GM12878 (cell line): ENCODE data around the gene RUVBL2. TPM values are rescaled to one million over a fixed set of nuclear protein-coding genes. Genes with fewer than 3 reads are reported as not detected.

Experiments
- ATAC-seq: fragments of 200-7000 bp; cut with Tn5 transposase; 3 replicates; pipeline ENCODE4 v1.9.1; 2020; ENCODE audit warnings: mild to moderate bottlenecking, moderate library complexity
- BruUV-seq: library from RNA; stranded (reverse); fragments of 400-500 nt; replicated peaks from 2 replicates; lab custom pipeline; 2021; lab: Mats Ljungman, UMichigan
- CTCF ChIA-PET: fragments of 300-600 bp; sonication (Branson Sonifier 250); formaldehyde crosslinking; extraction: SDS; loops from one replicate; lab custom pipeline; 2021; ENCODE audit warnings: inconsistent platforms; lab: Yijun Ruan, JAX
- POLR2A ChIA-PET: fragments of 350-600 bp; formaldehyde crosslinking; extraction: SDS; loops from one replicate; lab custom pipeline; 2021; ENCODE audit warnings: inconsistent platforms; lab: Charles Lee
- RAD21 ChIA-PET: fragments of 300-600 bp; sonication (Branson Sonifier 250); formaldehyde crosslinking; loops from one replicate; lab custom pipeline; 2023; ENCODE audit warnings: antibody characterized with exemption; ENCODE audit not compliant: unreplicated experiment; lab: Charles Lee
- SMC1A ChIA-PET: fragments of 300-600 bp; sonication (Branson Sonifier 250); formaldehyde crosslinking; loops from one replicate; lab custom pipeline; 2023; ENCODE audit not compliant: unreplicated experiment, uncharacterized antibody; lab: Charles Lee
- DNase-seq: peaks from one replicate; pipeline ENCODE4 v3.0.0-alpha.2; 2011; ENCODE audit warnings: low read depth, low spot score
- FAIRE-seq: peaks from 3 replicates; lab custom pipeline; 2011; peaks lifted over from hg19 to GRCh38; lab: Jason Lieb, UNC
- H2AFZ ChIP-seq: 2 replicates; pipeline ENCODE4 v1.6.0; 2011; ENCODE audit warnings: low read depth, low read length, control low read depth; ENCODE audit not compliant: control insufficient read depth
- H3K27ac ChIP-seq: 2 replicates; pipeline ENCODE4 v1.5.1; 2011; ENCODE audit warnings: control low read depth; ENCODE audit not compliant: control insufficient read depth, insufficient read depth
- H3K27me3 ChIP-seq, 2 experiments: replicated peaks in 1 of 2; 2 replicates each; pipeline versions ENCODE4 v1.6.0 to v1.6.1; 2011; ENCODE audit warnings: low read length in 1 of 2; ENCODE audit not compliant: control insufficient read depth in 2 of 2, insufficient read depth in 2 of 2
- H3K36me3 ChIP-seq, 2 experiments: 2 replicates each; pipeline ENCODE4 v1.5.1; 2011; ENCODE audit warnings: low read length in 1 of 2; ENCODE audit not compliant: control insufficient read depth in 2 of 2, insufficient read depth in 2 of 2
- H3K4me1 ChIP-seq: 2 replicates; pipeline ENCODE4 v1.6.1; 2011; ENCODE audit warnings: mild to moderate bottlenecking, low read length, moderate library complexity, mixed read lengths; ENCODE audit not compliant: control insufficient read depth, insufficient read depth
- H3K4me2 ChIP-seq: 2 replicates; pipeline ENCODE4 v1.6.0; 2011; ENCODE audit warnings: control low read depth; ENCODE audit not compliant: control insufficient read depth, insufficient read depth
- H3K4me3 ChIP-seq: fragments of 200-600 bp; sonication (generic); 2 replicates; pipeline ENCODE4 v1.5.1; 2016
- H3K79me2 ChIP-seq: 2 replicates; pipeline ENCODE4 v1.6.0; 2011; ENCODE audit warnings: low read length; ENCODE audit not compliant: control insufficient read depth, insufficient read depth
- H3K9ac ChIP-seq: 2 replicates; pipeline ENCODE4 v1.8.0; 2011; ENCODE audit warnings: low read length, control low read depth, mixed read lengths; ENCODE audit not compliant: control insufficient read depth, insufficient read depth
- H3K9me3 ChIP-seq: replicated peaks from 3 replicates; pipeline ENCODE4 v1.5.1; 2011; ENCODE audit warnings: mild to moderate bottlenecking, low read length; ENCODE audit not compliant: control insufficient read depth, insufficient read depth
- H4K20me1 ChIP-seq: 2 replicates; pipeline ENCODE4 v1.6.0; 2011; ENCODE audit not compliant: control insufficient read depth, insufficient read depth
- BCL11A ChIP-seq: IDR thresholded peaks from 2 replicates; pipeline ENCODE4 v1.6.1; 2011; ENCODE audit warnings: low read depth, low read length
- EGR1 ChIP-seq, 2 experiments: IDR thresholded peaks; 1 replicate in 1 of 2; 2 replicates in 1 of 2; pipeline ENCODE4 v1.6.1; 2011 to 2012; ENCODE audit warnings: low read depth in 2 of 2, low read length in 2 of 2, borderline replicate concordance in 1 of 2, mild to moderate bottlenecking in 1 of 2, moderate library complexity in 1 of 2
- MTA3 ChIP-seq: IDR thresholded peaks from 2 replicates; pipeline ENCODE4 v1.6.1; 2012; ENCODE audit warnings: low read length, inconsistent platforms, borderline replicate concordance
- PML ChIP-seq: IDR thresholded peaks from 2 replicates; pipeline ENCODE4 v1.6.1; 2012; ENCODE audit warnings: low read length, inconsistent platforms
- RCOR1 ChIP-seq: conservative IDR thresholded peaks from 2 replicates; pipeline ENCODE4 v1.6.1; 2012; ENCODE audit warnings: low read depth, low read length, improper control_type of control experiment
- SIX5 ChIP-seq: IDR thresholded peaks from 2 replicates; pipeline ENCODE4 v1.6.1; 2011; ENCODE audit warnings: mild to moderate bottlenecking, low read depth, low read length, moderate library complexity; ENCODE audit not compliant: severe bottlenecking
- SPI1 ChIP-seq: IDR thresholded peaks from 2 replicates; pipeline ENCODE4 v1.6.1; 2011; ENCODE audit warnings: low read depth, mild to moderate bottlenecking, low read length, moderate library complexity, borderline replicate concordance; ENCODE audit not compliant: insufficient read depth
- YY1 ChIP-seq: IDR thresholded peaks from 2 replicates; pipeline ENCODE4 v1.6.1; 2011; ENCODE audit warnings: low read depth, mild to moderate bottlenecking, low read length
- WGBS: methylation state at CpG from one replicate; pipeline ENCODE4 v1.1.6; 2016; ENCODE audit warnings: low lambda C conversion rate; ENCODE audit not compliant: insufficient replicate concordance, insufficient coverage; ENCODE audit errors: missing lambda C conversion rate; 5-methylcytosine and 5-hydroxymethylcytosine counted together
- in situ Hi-C: fragments of 300-500 bp; cut with MboI; formaldehyde crosslinking; loops from 9 replicates; pipeline ENCODE4 v1.14.3; 2018; ENCODE audit warnings: mixed read lengths
- intact Hi-C: fragments of 100-400 bp; cut with micrococcal nuclease; formaldehyde crosslinking; loops from one replicate; pipeline ENCODE4 v1.14.2; 2022; ENCODE audit not compliant: unreplicated experiment
- polyA plus RNA-seq, 11 experiments: library from polyadenylated mRNA; depleted of rRNA in 4 of 11; unstranded in 6 of 11; stranded (reverse) in 5 of 11; fragments of >200 nt; fragmentation: Nextera tagmentation in 4 of 11; fragmentation: Illumina TruSeq in 1 of 11; extraction: Ambion mirVana in 4 of 11; extraction: Trizol in 1 of 11; gene quantifications; 1 replicate in 1 of 11; 2 replicates in 10 of 11; pipeline versions ENCODE4 v1.2.1 to v1.2.3, GENCODE V29; 2011 to 2016; ENCODE audit warnings: inconsistent platforms in 2 of 11, missing spikeins in 2 of 11, low read depth in 1 of 11
- total RNA-seq, 4 experiments: library from RNA; depleted of rRNA in 3 of 4; stranded (reverse); fragments of >200 nt in 3 of 4; fragmentation: Illumina TruSeq in 1 of 4; extraction: Trizol in 1 of 4; gene quantifications; 2 replicates each; pipeline versions ENCODE4 v1.2.1 to v1.2.3, GENCODE V29; 2013 to 2021
- TF ChIP-seq, protein P1 (sequence below): IDR thresholded peaks from 2 replicates; pipeline ENCODE4 v1.6.1; 2011; ENCODE audit warnings: borderline replicate concordance, low read depth, mild to moderate bottlenecking, moderate library complexity, low read length; ENCODE audit not compliant: insufficient read depth, poor library complexity, severe bottlenecking

Gene RUVBL2
- total and polyA plus RNA-seq, 10 of the 15 experiments (the other 5 are each of a cell fraction or from before 2014, with no cell fraction given): 33.8 to 224 (median 125) TPM

DNA sequence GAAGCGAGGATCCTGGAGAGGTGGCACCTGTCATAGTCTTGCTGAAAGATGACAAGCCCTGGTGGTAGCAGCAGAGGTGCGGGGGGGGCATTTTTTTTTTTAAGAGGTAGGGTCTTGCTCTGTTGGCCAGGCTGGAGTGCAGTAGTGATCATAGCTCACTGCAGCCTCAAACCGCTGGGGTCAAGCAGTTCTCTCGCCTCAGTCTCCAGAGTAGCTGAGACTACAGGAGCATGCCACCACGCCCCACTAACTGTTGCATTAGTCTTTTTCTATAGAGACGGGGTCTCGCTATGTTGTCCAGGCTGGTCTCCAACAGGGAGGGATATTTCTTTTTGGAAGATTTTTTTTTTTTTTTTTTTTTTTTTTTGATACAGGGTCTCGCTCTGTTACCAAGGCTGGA, 35.7 kb upstream of the RUVBL2 start:
- ATAC-seq: no peak
- ChIA-PET CTCF (interaction anchor here (0.6 kb wide), 1 partner anchor 707 kb away, joined by 3 read pairs; no protein-coding TSS in a partner anchor), POLR2A (interaction anchor here (0.6 to 0.7 kb wide), 2 partner anchors 568 to 718 kb away, joined by 4 to 7 read pairs; no protein-coding TSS in a partner anchor), RAD21 (no interaction called here), SMC1A (interaction anchor here (2.1 kb wide), 1 partner anchor 57 kb away, joined by 5 read pairs; the partner anchor contains the start of gene NUCB1)
- no TSS peak for BruUV-seq
- Histone ChIP-seq H3K9me3 (no peaks in the 10 kb centered on the region), H3K9ac (no peak overlapping the region), H3K4me3 (no peak overlapping the region), H3K27me3 (no peaks in the 10 kb centered on the region), H3K27ac (no peak overlapping the region), H3K36me3 (no peaks in the 10 kb centered on the region; a peak in 1 of 4 replicates), H3K4me1 (peaks cover 16% of the 10 kb centered on the region), H2AFZ (no peak overlapping the region), H3K79me2 (peaks cover 23% of the 10 kb centered on the region), H3K4me2 (no peak overlapping the region), H4K20me1 (no peaks in the 10 kb centered on the region)
- intact Hi-C loops: no loop called here
- TF ChIP-seq SIX5 (no peak), BCL11A (no peak), PML (no peak), RCOR1 (no peak)
- WGBS: 97% methylated on average over 8 of the region's 8 CpGs
- DNase-seq: no peak
- no peak for FAIRE-seq
- in situ Hi-C loops: no loop called here

DNA sequence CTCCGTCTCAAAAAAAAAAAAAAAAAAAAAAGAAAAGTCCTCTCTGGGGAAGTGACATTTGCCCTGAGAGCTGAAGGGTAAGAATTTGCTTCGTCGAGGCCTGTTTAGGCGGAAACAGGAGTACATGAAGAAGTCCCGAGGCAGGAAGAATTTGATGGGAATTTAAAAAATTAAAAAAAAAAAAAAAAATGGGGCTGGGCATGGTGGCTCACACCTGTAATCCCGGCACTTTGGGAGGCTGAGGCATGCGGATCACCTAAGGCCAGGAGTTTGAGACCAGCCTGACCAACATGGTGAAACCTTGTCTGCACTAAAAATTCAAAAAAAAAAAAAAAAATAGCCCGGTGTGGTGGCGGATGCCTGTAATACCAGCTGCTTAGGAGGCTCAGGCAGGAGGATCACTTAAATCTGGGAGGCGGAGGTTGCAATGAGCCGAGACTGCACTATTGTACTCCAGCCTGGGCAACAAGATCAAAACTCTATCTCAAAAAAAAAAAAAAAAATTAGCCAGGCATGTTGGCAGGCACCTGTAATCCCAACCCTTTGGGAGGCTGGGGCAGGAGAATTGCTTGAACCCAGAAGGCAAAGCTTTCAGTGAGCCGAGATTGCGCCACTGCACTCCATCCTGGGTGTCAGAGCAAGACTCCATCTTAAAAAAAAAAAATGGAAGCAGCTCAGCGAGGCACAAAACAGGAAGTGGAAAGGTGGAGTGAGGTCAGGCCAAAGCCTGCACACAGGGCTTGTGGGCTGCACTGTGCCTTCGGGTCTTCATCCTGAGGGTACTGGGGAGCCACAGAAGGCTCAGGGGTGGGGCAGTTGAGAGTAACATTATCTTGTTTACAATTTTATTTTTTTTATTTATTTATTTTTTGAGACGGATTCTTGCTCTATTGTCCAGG, 34.1 kb upstream of the RUVBL2 start:
- FAIRE-seq: no peak
- H3K27me3 ChIP-seq: no peaks in the 10 kb centered on the region
- no peak overlapping the region for H3K4me2 ChIP-seq
- H3K4me1 ChIP-seq: peaks cover 28% of the 10 kb centered on the region
- RAD21 ChIA-PET: interaction anchor here (0.6 kb wide), 1 partner anchor 92 kb away, joined by 4 read pairs; no protein-coding TSS in a partner anchor
- peaks cover 32% of the 10 kb centered on the region for H3K79me2 ChIP-seq
- CTCF ChIA-PET: interaction anchor here (1.1 to 1.2 kb wide), 2 partner anchors 11 to 85 kb away, joined by 3 read pairs; no protein-coding TSS in a partner anchor
- no peak for ATAC-seq
- no TSS peak for BruUV-seq
- H3K9me3 ChIP-seq: no peaks in the 10 kb centered on the region
- intact Hi-C loops: loop anchor here (10.0 kb wide), 1 partner anchor 325 kb away; the partner anchor contains the start of gene DBP
- no peaks in the 10 kb centered on the region; a peak in 1 of 4 replicates for H3K36me3 ChIP-seq
- SMC1A ChIA-PET: interaction anchor here (2.1 kb wide), 1 partner anchor 59 kb away, joined by 5 read pairs; the partner anchor contains the start of gene NUCB1
- POLR2A ChIA-PET: interaction anchor here (0.6 to 0.9 kb wide), 5 partner anchors 17 to 290 kb away, joined by 3 to 5 read pairs (median 4); no protein-coding TSS in a partner anchor
- H3K9ac ChIP-seq: no peak overlapping the region
- H2AFZ ChIP-seq: no peak overlapping the region
- H3K4me3 ChIP-seq: no peak overlapping the region
- no peaks in the 10 kb centered on the region for H4K20me1 ChIP-seq
- no peak for DNase-seq
- no peak overlapping the region for H3K27ac ChIP-seq
- TF ChIP-seq, protein P1, sequence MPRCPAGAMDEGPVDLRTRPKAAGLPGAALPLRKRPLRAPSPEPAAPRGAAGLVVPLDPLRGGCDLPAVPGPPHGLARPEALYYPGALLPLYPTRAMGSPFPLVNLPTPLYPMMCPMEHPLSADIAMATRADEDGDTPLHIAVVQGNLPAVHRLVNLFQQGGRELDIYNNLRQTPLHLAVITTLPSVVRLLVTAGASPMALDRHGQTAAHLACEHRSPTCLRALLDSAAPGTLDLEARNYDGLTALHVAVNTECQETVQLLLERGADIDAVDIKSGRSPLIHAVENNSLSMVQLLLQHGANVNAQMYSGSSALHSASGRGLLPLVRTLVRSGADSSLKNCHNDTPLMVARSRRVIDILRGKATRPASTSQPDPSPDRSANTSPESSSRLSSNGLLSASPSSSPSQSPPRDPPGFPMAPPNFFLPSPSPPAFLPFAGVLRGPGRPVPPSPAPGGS: no peak
- no peak for TF ChIP-seq EGR1 (IDR thresholded peaks at IDR 0.05; ENCODE audit: borderline replicate concordance in 1 of 2, low read depth in 2 of 2, low read length in 2 of 2)
- 0 out of 2 replicates have a peak, but pooled peaks have one; percentile 47 for TF ChIP-seq YY1
- peak; percentile 29; the same call in 1 of the 2 replicates for TF ChIP-seq SPI1
- TF ChIP-seq MTA3: no peak
- in situ Hi-C loops: no loop called here
- WGBS: 90% methylated on average over 14 of the region's 16 CpGs
